GM21529 (cell line): ENCODE measurements around the gene RRP8.

Experiments
- ATAC-seq: cut with Tn5 transposase; IDR thresholded peaks from one replicate; pipeline ENCODE4 v1.9.1; 2021; ENCODE audit not compliant: unreplicated experiment

The RRP8 gene

DNA sequence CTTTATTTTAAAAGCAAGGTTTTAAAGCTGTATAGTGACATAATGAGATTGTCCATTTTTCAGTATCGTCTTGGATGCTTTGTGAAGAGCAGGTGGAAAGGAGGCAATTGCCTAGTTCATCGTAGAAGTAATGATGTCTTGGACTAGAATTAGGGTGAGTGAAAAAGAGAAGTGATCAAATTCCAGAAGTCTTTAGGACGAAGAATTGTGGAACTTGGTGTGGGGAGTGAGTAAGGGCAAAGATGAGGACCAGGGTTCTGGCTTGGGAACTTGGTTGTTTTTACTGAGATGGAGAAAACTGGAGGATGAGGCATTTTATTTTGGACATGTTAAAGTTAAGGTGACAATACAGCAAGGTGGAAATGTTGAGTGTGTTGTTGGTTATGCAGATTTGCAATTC is 1.4 kb upstream of the RRP8 start:
- no peak for ATAC-seq

DNA sequence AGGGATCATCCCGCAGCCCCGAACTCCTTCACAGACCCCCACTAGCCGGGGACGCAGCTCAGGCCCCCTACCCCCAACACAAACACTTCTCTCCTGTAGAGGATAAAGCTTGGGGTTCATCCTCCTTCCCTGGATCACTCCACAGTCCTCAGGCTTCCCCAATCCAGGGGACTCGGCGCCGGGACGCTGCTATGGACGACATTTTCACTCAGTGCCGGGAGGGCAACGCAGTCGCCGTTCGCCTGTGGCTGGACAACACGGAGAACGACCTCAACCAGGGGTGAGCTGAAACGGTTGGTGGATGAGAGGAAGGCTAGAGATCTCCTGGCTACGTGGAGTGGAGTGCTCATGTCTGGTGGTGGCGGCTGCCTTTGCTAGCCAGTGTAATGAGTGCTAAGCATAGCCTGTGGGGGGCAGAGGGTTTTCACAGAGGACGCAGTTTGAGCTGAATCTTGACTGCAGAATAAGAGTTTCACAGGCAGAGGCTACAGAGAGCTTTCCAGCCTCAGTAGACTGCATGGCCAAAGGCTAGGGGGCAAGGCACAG is 738 bp upstream of the RRP8 start:
- peak; percentile 46 for ATAC-seq

DNA sequence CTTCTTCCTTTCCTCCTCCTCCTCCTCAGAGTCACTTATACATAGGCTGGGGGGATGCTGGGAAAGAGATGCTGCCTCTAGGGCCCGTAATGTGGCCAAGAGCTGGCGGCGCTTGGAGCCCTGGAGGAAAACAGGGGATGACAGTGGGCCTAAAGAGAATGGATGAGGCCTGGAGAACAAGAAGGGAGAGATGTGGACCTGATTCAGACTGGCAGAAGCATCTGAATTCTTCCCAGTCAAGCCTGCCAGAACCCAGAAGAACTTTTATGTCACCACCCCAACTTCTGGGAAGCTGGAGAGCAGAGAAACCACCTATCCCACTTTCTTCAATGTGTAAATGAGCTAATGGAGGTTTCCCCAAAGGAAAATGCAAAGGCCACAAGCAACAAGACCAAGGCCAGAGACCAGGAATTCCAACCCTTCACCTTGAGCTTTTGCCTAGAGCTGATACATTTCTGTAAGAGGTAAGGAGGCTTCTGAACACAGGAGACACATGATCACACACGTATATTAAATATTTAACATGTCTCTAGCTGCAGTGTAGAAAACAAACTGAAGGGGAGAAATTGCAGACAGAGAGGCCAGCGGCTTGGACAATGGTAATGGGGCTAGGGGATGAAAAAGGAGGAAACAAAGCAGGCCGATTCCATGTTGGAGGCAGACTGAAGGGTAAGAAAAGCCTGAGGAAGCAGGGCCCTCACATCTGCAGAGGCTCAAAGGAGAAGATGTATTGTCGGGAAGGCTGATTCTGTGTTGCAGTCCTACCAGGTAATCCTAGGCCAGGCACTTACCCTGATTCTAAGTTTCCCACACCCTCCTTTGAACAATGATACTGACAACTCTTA is 1.1 kb downstream of the RRP8 start:
- no peak for ATAC-seq

DNA sequence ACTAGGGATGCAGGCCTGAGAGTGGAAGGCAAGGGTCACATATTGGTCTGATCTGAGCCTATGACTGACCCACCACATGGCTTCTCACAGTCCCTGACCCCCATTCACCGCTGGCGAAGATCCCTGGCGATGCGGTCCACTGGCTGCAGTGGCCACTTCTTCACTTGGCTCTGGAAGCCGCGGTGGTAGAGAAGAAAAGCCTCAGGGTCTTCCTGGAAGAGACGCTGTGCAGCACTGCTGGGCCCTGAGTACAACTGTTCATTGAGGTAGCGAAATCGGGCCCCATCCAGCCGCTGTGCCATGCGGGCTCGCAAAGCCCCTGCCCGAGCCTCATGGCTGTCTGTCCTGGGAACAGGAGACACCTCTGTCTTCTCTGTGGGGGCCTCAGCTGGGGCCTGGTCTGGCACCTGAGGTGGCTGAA is 2.4 kb downstream of the RRP8 start:
- ATAC-seq, result no peak

DNA sequence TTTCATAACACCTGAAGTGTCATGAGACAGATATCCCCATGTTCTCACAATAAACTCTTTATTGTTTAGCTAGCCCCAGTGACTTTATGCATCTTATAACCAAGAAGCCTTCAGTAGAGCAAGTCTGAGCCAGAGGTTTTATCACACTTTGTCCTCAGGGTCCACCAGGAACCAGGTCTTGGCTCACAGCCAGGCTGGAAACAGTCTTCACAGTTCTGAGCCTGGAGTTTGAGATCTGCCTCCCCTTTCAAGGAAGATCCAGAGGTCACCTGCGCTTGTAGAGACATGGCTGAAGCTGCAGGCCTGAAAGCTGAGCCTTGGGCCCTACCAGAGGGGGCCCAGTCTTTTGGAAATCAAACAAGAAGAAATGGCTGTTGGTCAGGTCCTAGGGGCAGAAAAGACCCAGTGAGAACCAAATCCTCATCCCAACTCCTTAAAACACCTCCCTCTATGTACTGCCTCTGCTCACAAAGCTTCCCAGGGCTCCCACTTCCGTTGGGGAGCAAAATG is 3.5 kb downstream of the RRP8 start:
- no peak for ATAC-seq

DNA sequence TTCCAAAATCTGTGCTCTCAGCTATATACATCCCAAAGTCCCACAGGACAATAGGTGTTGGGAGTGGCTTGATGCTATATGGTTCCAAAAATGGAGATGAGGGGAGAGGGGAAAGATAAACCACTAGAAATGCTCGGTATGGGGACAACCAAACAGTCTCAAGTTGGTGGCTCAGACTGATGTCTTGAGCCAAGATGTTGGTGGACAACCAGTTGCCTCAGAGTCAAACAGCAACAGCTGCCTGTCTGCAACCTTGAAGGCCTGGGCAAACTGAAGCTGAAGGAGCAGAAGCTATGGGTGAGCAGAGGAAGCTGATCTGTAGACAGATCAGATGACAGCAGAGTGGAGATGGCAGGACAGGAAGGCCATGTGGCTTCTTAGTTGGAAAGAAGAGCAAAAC is 4.0 kb downstream of the RRP8 start:
- no peak for ATAC-seq

DNA sequence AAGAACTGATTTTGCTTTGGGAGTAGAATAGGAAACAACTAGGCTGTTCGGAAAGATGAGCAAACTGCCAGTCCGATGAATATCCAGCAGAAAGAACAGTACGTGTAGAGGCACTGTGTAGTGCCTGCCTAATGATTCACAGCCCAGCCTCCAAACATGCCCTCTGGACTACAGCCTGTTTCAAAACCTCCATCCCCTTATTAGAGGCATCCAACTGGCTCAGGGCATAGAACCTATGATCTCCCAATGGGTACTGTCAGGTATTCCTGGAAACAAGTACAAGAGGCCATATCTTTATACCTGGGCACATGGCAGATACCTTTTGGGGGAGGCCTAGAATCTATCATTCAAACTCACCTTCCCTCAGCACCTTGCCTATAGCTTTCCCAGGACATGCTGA is 4.9 kb downstream of the RRP8 start:
- no peak for ATAC-seq

DNA sequence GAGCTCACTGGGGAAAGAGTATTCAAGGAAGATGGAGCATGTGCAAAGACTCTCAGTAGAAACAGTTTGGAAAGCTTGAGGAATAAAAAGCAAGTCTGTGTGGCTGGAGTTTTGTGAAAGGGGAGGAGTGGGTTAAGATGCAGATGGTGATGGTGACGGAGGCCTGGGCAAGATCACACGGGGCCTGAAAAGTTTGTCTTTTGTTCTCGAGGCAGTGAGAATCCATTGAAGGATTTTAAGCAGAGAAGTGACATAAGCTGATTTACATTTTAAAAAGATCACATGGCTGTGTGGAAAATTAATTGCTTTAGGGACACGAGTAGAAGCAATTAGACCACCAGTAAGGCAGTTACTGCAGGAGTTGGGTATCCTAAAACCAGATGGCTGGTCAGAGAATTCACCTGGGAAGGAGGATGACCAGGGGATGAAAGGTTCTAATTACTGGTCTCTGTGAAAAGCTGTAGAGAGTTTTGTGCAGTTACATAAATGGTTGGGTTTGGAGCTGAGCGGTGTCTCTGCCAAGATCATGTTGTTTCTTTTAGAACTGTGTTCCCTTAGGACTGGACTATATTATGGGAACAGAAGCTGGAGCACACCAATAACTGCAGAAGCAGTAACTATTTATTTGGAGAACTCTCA is 7.1 kb downstream of the RRP8 start:
- ATAC-seq, result no peak

DNA sequence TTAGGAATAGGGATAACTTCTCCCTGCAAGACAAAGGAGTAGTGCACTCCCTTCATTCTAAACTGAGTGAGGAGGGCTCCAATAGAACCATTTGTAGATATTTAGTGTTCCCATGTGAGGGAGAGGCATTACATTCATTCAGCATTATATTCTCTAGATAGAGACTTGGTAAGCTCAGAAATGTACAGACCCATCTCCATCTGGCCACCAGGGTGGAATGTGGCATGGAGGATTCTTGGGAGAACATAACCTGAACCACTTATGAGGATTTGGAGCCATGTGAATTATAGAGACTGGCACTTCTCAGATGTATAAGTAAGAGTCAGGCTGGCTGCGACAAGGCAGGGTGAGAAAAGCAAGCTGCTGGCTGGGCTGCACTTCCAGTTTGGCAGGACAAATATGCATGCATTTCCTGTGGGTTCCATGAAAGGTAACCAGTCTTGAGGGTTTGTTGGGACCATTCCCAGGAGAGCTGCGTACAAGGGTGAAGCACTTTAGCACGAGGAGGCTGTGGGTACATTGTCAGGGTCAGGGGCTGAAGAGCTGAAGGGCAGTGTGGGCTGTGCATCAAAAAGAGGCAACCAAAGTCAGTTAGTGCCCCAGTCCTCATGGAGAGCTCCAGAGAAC is 9.2 kb downstream of the RRP8 start:
- ATAC-seq, result no peak

DNA sequence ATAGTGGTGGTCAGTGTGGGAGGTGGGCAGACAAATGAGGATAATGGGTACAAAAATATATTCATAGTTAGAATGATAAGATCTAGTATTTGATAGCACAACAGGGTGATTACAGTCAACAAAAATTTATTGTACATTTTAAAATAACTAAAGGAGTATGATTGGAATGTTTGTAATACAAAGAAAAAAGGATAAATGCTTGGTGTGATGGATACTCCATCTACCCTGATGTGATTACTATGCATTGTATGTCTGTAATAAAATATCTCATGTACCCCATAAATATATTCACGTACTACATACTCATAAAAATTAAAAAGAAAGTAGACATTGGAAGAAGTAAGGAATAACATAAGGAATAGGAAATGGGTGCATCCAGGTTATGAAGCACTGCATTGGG is 15.4 kb downstream of the RRP8 start:
- no peak for ATAC-seq

DNA sequence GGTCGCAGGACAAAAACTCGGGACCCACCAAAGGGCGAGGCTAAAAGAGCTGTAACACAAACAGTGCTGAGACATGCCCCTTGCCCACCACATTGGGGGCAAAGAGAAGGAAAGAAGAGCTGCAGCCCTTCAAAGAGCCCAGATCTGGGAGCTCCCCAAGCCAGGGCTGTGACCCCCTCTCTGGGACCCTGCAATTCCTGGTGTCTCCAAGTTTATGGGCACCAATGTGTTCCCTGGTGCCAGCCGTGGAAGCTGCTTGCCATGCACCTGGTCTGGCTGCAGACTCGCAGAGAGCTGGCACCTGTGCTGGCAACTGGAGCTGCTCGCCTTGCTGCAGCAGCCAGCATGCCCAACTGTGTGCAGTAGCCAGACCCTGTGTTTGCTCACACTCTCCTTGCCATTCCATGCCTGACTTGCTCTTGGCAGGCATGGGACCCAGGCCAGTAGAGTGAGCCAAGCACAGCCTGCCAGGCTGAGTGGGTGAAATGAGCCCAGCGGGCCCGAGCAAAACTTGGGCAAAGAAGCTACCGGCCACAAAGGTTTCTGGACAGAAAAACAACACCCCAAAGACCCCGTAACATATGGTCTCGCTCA is 16.0 kb downstream of the RRP8 start:
- no peak for ATAC-seq

DNA sequence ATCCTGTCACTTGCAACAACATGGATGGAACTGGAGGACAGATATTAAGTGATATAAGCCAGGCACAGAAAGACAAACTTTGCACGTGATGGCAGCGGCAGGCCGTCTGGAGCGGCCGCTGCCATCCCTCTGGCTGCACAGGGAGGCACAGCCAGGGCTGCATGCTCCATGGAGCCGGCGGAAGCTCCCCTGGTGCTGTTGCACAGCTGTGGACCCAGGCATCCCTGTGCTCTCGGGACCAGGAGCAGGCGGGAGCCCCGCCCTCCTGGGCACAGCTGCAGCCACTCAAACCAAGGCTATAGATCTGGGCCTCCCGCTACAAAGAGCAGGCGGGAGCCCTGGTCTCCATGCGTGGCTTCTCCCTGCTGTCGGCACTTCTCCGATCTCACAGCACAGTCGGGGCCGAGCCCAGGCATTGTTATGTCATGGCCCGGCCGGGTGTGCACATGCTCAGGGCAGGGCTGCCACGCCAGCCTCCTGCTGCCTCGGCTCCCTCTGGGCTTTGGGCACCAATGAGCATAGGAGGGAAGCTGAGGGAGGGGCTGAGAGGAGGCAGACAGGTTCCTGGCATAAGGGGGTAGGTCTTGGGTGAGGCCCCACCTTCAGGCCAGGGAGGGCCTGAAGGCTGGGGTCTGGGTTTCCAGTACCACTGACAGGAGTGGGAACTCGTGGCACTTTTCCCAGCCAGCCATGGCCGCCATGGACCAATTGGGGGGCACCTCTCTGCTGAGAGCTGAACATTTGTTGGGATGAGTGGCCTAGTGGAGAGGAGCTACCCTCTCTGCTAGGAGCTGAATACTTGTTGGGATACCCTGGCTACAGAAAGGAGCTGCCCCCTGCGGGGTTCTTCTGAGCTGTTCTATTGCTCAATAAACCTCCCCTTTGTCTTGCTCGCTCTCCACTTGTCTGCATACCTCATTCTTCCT is 16.7 kb downstream of the RRP8 start:
- ATAC-seq, result no peak

DNA sequence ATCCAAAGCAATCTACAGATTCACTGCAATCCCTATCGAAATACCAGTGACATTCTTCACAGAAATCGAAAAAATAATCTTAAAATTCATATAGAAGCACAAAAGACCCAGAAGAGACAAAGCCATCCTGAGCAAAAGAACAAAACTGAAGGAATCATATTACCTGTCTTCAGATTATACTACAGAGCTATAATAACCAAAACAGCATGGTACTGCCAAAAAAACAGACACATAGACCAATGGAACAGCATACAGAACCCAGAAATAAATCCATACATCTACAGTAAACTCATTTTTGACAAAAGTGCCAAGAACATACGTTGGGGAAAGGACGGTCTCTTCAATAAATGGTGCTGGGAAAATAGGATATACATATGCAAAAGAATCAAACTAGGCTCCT is 18.9 kb downstream of the RRP8 start:
- no peak for ATAC-seq

DNA sequence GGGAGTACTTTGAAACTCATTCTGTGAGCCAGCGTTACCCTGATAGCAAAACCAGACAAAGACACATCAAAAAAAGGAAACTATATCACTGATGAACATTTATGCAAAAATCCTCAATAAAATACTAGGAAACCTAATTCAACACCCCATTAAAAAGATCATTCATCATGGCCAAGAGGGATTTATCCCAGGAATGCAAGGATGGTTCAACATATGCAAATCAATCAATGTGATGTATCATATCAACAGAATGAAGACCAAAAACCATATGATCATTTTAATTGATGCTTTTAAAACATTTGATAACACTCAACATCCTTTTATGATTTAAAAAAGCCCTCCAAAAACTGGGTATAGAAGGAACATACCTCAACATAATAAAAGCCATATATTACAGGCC is 19.8 kb downstream of the RRP8 start:
- no peak for ATAC-seq

DNA sequence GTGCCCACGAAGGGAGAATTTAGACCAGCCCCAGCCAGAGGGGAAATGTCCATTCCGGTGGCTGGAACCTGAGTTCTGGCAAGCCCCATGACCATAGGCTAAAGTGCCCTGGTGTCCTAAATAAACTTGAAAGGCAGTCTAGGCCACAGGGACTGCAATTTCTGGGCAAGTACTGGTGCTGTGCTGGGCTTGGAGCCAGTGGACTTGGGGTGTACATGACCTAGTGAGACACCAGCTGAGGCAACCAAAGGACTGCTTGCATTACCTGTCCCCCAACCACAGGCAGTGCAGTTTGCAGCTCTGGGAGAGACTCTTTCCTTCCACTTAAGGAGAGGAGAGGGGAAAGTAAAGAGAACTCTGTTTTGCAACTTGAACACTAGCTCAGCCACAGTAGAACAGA is 23.7 kb downstream of the RRP8 start:
- no peak for ATAC-seq

DNA sequence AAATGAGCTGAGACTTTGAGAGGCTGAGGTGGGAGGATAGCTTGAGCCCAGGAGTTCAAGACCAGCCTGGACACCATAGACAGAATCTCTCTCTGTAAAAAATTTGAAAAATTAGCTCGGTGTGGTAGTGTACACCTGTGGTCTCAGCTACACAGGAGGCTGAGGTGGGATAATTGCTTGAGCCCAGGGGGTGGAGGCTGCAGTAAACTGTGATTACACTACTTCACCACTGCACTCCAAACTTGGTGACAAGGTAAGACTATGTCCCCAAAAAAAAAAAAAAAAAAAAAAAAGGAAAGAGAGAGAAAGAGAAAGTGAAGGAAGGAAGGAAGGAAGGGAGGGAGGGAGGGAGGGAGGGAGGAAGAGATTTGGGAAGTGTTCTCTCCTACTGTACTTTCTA is 25.3 kb downstream of the RRP8 start:
- no peak for ATAC-seq

DNA sequence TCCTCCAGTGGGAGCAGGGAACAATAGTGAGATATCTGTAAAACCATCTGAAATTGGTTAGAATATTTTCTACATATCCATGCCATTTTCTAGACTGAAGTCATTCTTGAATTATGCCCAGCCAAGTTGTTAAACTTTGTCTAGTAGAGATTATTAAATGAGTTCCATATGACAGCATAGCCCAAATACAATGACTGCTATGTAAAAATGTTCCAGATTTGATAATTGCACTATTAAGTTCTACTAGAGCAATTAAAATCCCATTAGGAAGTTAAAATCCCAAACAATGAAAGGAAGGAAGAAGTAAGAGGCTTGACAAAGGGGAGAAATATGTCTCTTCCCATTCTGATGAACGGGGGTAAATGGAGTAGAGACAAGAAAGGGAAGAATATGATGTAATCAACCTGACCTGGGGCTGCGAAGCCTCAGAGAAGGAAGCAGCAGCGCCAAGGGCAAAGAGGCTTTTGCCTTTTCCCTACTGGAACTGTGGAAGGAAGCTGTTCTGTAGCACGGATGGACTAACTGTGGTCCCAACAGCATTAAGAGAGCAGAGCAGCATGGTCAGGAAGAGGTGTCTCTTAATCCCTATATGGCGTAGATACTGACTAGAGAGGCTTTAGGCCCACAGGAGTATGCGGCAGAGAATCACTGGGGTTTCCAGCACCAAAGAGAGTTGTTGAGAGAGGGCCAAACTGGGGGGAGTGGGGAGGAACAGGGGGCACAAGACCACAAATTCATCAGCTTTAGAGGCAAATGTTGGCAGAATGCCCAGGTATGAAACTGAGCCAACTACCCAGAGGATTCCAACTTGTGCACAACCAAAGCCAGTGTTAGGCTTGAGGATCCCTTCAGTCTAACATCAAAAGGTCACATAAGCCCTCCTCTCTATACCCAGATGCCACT is 26.7 kb downstream of the RRP8 start:
- no peak for ATAC-seq

DNA sequence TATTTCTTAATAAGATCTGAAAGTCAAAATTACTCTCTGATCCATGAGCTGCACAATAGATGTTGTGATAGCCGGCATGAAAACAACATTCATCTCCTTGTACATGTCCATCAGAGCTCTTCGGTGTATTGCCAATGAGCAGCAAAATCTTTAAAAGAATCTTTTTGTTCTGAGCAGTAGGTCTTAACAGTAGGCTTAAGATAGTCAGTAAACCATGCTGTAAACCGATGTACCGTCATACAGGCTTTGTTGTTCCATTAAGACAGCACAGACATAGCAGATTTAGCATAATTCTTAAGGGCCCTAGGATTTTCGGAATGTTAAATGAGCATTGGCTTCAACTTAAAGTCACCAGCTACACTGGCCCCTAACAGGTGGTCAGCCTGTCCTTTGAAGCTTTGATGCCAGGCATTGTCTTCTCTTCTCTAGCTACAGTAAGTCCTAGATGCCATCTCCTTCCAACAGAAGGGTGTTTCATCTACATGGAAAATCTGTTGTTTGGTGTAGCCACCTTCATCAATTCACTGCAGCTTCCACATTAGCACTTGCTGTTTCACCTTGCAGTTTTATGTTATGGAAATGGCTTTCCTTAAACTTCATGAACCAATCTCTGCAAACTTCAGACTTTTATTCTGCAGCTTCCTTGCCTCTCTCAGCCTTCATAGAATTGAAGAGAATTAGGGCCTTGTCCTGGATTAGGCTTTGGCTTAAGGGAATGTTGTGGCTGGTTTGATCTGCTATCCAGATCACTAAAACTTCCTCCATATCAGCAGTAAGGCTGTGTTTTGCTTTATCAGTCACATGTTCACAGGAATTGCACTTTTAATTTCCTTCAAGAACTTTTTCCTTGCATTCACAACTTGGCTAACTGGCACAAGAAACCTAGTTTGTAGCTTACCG is 28.4 kb downstream of the RRP8 start:
- ATAC-seq, result no peak
